HepG2 (cell line): ENCODE results near the gene FIBP. TPM values are rescaled to one million over a fixed set of nuclear protein-coding genes. Genes with fewer than 3 reads are reported as not detected.

ENCODE experiments used
- AGO1 ChIP-seq: fragments of 200-400 bp; formaldehyde crosslinking; IDR thresholded peaks from 2 replicates; pipeline ENCODE4 v1.6.1; 2017; ENCODE audit warnings: mild to moderate bottlenecking, low read depth, low read length, moderate library complexity; ENCODE audit not compliant: poor library complexity, severe bottlenecking
- BRD4 ChIP-seq: sonication (generic); formaldehyde crosslinking; IDR thresholded peaks from 2 replicates; pipeline ENCODE4 v1.4.0; 2020; ENCODE audit warnings: missing genetic modification reagents
- CBX1 ChIP-seq: IDR thresholded peaks from one replicate; pipeline ENCODE4 v1.6.1; 2016; ENCODE audit warnings: antibody characterized with exemption, low read depth
- ESRRA ChIP-seq: sonication (generic); formaldehyde crosslinking; IDR thresholded peaks from 2 replicates; pipeline ENCODE4 v1.5.1; 2020; ENCODE audit warnings: mild to moderate bottlenecking, low read depth, missing genetic modification reagents
- GATAD1 ChIP-seq: IDR thresholded peaks from 2 replicates; pipeline ENCODE4 v1.6.1; 2016; ENCODE audit warnings: missing genetic modification reagents, missing compliant biosample characterization
- HIVEP1 ChIP-seq: sonication (generic); formaldehyde crosslinking; IDR thresholded peaks from 2 replicates; pipeline ENCODE4 v1.4.0; 2020; ENCODE audit warnings: mild to moderate bottlenecking, missing genetic modification reagents
- HOXA3 ChIP-seq: sonication (generic); formaldehyde crosslinking; IDR thresholded peaks from 2 replicates; pipeline ENCODE4 v1.5.0; 2020; ENCODE audit warnings: missing genetic modification reagents
- MEIS1 ChIP-seq: sonication (generic); formaldehyde crosslinking; IDR thresholded peaks from 2 replicates; pipeline ENCODE4 v1.9.0; 2021; ENCODE audit warnings: mild to moderate bottlenecking, missing genetic modification reagents, moderate library complexity, borderline replicate concordance
- MTERF4 ChIP-seq: sonication (generic); formaldehyde crosslinking; IDR thresholded peaks from 2 replicates; pipeline ENCODE4 v1.8.0; 2023; ENCODE audit warnings: mild to moderate bottlenecking, missing genetic modification reagents
- MXD4 ChIP-seq: IDR thresholded peaks from 2 replicates; pipeline ENCODE4 v1.6.1; 2016; ENCODE audit warnings: mild to moderate bottlenecking, missing biosample characterization, missing genetic modification reagents
- PCBP1 ChIP-seq: fragments of 200-400 bp; formaldehyde crosslinking; IDR thresholded peaks from 2 replicates; pipeline ENCODE4 v1.6.1; 2017; ENCODE audit warnings: mild to moderate bottlenecking, low read depth, low read length, borderline replicate concordance
- RFX1 ChIP-seq: fragments of 450-650 bp; IDR thresholded peaks from 2 replicates; pipeline ENCODE4 v1.6.1; 2017
- SMARCC2 ChIP-seq: fragments of 450-650 bp; IDR thresholded peaks from 2 replicates; pipeline ENCODE4 v1.6.1; 2017; ENCODE audit warnings: antibody characterized with exemption, mild to moderate bottlenecking
- SSRP1 ChIP-seq: IDR thresholded peaks from 2 replicates; pipeline ENCODE4 v1.6.1; 2016; ENCODE audit warnings: control low read depth
- ZBTB7A ChIP-seq: sonication (generic); formaldehyde crosslinking; IDR thresholded peaks from 2 replicates; pipeline ENCODE4 v1.8.0; 2022; ENCODE audit warnings: mild to moderate bottlenecking, missing genetic modification reagents
- ZNF20 ChIP-seq: sonication (generic); formaldehyde crosslinking; IDR thresholded peaks from 2 replicates; pipeline ENCODE4 v1.4.0; 2020; ENCODE audit warnings: mild to moderate bottlenecking, moderate library complexity, missing genetic modification reagents
- ZNF232 ChIP-seq: sonication (generic); formaldehyde crosslinking; IDR thresholded peaks from 2 replicates; pipeline ENCODE4 v1.4.0; 2020; ENCODE audit warnings: missing genetic modification reagents, borderline replicate concordance
- ZNF263 ChIP-seq: sonication (generic); formaldehyde crosslinking; IDR thresholded peaks from 2 replicates; pipeline ENCODE4 v1.4.0; 2020; ENCODE audit warnings: missing genetic modification reagents
- ZNF446 ChIP-seq: sonication (generic); formaldehyde crosslinking; IDR thresholded peaks from 2 replicates; pipeline ENCODE4 v1.5.0; 2020; ENCODE audit warnings: mild to moderate bottlenecking, missing genetic modification reagents
- ZNF7 ChIP-seq: IDR thresholded peaks from 2 replicates; pipeline ENCODE4 v1.6.1; 2016; ENCODE audit warnings: missing biosample characterization, missing genetic modification reagents
- ZNF720 ChIP-seq: sonication (generic); formaldehyde crosslinking; IDR thresholded peaks from 2 replicates; pipeline ENCODE4 v1.4.0; 2020; ENCODE audit warnings: missing genetic modification reagents
- ZNF740 ChIP-seq: sonication (generic); formaldehyde crosslinking; IDR thresholded peaks from 2 replicates; pipeline ENCODE4 v1.4.0; 2020; ENCODE audit warnings: missing genetic modification reagents
- polyA plus RNA-seq, 8 experiments: library from polyadenylated mRNA; depleted of rRNA in 3 of 8; stranded (reverse) in 7 of 8; unstranded in 1 of 8; fragments of >200 nt; fragmentation: Illumina TruSeq in 4 of 8; extraction: Trizol in 4 of 8; gene quantifications; 2 replicates each; pipeline versions ENCODE4 v1.2.1 to v1.2.3, GENCODE V29; 2011 to 2016; ENCODE audit warnings: low read depth in 4 of 8, missing spikeins in 1 of 8, mixed read lengths in 1 of 8; ENCODE audit not compliant: insufficient read depth in 1 of 8
- total RNA-seq, 5 experiments: library from RNA; depleted of rRNA; stranded (reverse); fragments of >200 nt; fragmentation: Illumina TruSeq; extraction: Trizol; gene quantifications; 2 replicates each; pipeline ENCODE4 v1.2.3, GENCODE V29; 2016; ENCODE audit warnings: low read depth in 1 of 5
- TF ChIP-seq, protein P1 (sequence below): sonication (generic); formaldehyde crosslinking; IDR thresholded peaks from 2 replicates; pipeline ENCODE4 v1.4.0; 2020; ENCODE audit warnings: missing genetic modification reagents, low read depth, mild to moderate bottlenecking, borderline replicate concordance
- TF ChIP-seq, protein P2 (sequence below): sonication (generic); formaldehyde crosslinking; conservative IDR thresholded peaks from 2 replicates; pipeline ENCODE4 v1.4.0; 2020; ENCODE audit warnings: missing genetic modification reagents
- TF ChIP-seq, protein P3 (sequence below): sonication (generic); formaldehyde crosslinking; IDR thresholded peaks from 2 replicates; pipeline ENCODE4 v1.5.1; 2020; ENCODE audit warnings: mild to moderate bottlenecking, missing genetic modification reagents, borderline replicate concordance

FIBP gene
- total and polyA plus RNA-seq, 2 of the 13 experiments (the other 11 are each of a cell fraction or from before 2014, with no cell fraction given) = 42.9 to 62.1 TPM

DNA sequence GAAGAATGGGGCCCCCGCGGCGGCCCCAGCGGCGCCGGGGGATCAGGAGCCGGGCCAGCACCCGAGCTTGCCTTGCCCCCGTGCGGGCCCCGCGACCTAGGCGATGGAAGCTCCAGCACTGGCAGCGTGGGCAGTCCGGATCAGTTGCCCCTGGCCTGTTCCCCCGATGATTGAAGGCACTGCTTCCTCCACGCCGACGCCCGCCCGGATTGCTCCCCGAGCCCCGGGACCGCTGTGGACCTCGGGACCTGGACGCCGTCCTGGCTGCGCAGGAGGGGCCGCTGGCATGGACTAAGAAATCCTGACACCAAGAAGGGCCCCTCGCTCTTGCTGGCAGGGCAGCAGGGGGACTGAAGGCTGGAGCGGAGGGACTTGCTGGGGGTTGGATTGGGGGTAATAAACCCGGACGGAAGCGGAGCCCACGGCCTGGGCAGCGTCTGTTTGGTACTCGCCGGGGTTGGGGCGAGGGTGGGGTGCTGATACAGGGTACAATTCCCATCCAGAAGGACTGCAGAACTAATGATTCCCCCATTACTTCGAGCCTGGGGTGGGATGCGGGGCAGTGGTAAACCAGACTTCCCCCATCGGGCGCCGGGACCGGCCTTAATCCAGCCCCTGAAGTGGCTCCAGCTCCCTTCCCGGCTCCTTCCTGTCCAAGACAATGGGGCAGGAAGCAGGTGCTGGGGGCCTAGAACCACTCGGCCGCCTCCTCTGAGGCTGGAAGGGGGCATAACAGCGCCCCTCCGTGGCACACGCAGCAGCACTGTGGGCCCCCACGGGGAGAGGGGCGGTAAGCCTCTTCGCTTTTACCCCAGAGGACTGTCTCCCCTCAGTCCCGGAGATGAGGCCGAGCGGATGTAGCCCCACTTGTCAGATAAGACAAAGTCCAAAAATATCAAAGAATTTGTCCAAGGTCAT lies 3.2 kb upstream of the FIBP start (continued):
- no peak for TF ChIP-seq MTERF4
- TF ChIP-seq MXD4 (CRISPR knock-in tag) = peak; percentile 24
- TF ChIP-seq GATAD1 (CRISPR knock-in tag) = peak; percentile 60; the same call in 1 of the 2 replicates
- no peak for TF ChIP-seq SMARCC2
- TF ChIP-seq HIVEP1 (CRISPR knock-in tag) = no peak
- peak; percentile 63 for TF ChIP-seq HOXA3 (CRISPR knock-in tag)
- TF ChIP-seq ZNF232 (CRISPR knock-in tag) = 0 out of 2 replicates have a peak, but pooled peaks have one; percentile 37
- TF ChIP-seq ZNF740 (CRISPR knock-in tag) = 0 out of 2 replicates have a peak, but pooled peaks have one; percentile 71
- 0 out of 2 replicates have a peak, but pooled peaks have one; percentile 33 for TF ChIP-seq BRD4
- TF ChIP-seq RFX1 = no peak
- peak; percentile 21 for TF ChIP-seq CBX1
- TF ChIP-seq, protein P1, sequence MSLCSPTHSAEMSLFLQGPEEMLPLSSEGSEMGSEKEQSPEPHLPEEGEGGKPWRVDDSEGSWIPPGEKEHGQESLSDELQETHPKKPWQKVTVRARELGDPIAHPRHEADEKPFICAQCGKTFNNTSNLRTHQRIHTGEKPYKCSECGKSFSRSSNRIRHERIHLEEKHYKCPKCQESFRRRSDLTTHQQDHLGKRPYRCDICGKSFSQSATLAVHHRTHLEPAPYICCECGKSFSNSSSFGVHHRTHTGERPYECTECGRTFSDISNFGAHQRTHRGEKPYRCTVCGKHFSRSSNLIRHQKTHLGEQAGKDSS (CRISPR knock-in tag) = peak; percentile 85; the same call in 1 of the 2 replicates
- TF ChIP-seq SSRP1 (CRISPR knock-in tag) = 0 out of 2 replicates have a peak, but pooled peaks have one; percentile 17
- peak; percentile 24; the same call in 1 of the 2 replicates for TF ChIP-seq ZNF263
- TF ChIP-seq ZNF446 (CRISPR knock-in tag) = no peak
- TF ChIP-seq, protein P2, sequence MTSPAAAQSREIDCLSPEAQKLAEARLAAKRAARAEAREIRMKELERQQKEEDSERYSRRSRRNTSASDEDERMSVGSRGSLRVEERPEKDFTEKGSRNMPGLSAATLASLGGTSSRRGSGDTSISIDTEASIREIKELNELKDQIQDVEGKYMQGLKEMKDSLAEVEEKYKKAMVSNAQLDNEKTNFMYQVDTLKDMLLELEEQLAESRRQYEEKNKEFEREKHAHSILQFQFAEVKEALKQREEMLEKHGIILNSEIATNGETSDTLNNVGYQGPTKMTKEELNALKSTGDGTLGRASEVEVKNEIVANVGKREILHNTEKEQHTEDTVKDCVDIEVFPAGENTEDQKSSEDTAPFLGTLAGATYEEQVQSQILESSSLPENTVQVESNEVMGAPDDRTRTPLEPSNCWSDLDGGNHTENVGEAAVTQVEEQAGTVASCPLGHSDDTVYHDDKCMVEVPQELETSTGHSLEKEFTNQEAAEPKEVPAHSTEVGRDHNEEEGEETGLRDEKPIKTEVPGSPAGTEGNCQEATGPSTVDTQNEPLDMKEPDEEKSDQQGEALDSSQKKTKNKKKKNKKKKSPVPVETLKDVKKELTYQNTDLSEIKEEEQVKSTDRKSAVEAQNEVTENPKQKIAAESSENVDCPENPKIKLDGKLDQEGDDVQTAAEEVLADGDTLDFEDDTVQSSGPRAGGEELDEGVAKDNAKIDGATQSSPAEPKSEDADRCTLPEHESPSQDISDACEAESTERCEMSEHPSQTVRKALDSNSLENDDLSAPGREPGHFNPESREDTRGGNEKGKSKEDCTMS = no peak
- 0 out of 2 replicates have a peak, but pooled peaks have one; percentile 63 for TF ChIP-seq PCBP1
- TF ChIP-seq ZBTB7A = peak; percentile 91; the same call in 1 of the 2 replicates
- TF ChIP-seq MEIS1 (CRISPR knock-in tag) = peak; percentile 46; the same call in 1 of the 2 replicates
- TF ChIP-seq, protein P3, sequence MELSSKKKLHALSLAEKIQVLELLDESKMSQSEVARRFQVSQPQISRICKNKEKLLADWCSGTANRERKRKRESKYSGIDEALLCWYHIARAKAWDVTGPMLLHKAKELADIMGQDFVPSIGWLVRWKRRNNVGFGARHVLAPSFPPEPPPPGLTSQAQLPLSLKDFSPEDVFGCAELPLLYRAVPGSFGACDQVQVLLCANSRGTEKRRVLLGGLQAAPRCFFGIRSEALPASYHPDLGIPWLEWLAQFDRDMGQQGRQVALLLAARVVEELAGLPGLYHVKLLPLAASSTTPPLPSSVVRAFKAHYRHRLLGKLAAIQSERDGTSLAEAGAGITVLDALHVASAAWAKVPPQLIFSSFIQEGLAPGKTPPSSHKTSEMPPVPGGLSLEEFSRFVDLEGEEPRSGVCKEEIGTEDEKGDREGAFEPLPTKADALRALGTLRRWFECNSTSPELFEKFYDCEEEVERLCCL = no peak
- no peak for TF ChIP-seq ZNF720 (CRISPR knock-in tag)
- TF ChIP-seq AGO1 = peak; percentile 98
- no peak for TF ChIP-seq ZNF7 (CRISPR knock-in tag)
- TF ChIP-seq ESRRA = peak; percentile 80
- TF ChIP-seq ZNF20 (CRISPR knock-in tag) = no peak
